SK-N-SH (cell line): ENCODE results near the gene CCDC30. TPM values are rescaled to one million over a fixed set of nuclear protein-coding genes. Genes with fewer than 3 reads are reported as not detected.

Experiments used
- CTCF ChIA-PET: fragments of 300-600, 350-600 bp; formaldehyde crosslinking; extraction: SDS; loops from one replicate; lab custom pipeline; 2021; lab: Yijun Ruan, JAX
- POLR2A ChIA-PET: fragments of 350-600 bp; sonication (Branson Sonifier 250); formaldehyde crosslinking; extraction: SDS; loops from one replicate; lab custom pipeline; 2020; ENCODE audit warnings: antibody characterized with exemption, inconsistent platforms; lab: Yijun Ruan, JAX
- DNase-seq: peaks from one replicate; pipeline ENCODE4 v3.0.0; 2012
- H2AFZ ChIP-seq: fragments of 200-600 bp; sonication (generic); 2 replicates; pipeline ENCODE4 v1.8.1; 2016; ENCODE audit warnings: antibody characterized with exemption, mild to moderate bottlenecking, low read depth
- H3F3A ChIP-seq: fragments of 200-600 bp; sonication (generic); replicated peaks from 2 replicates; pipeline ENCODE3; 2016; ENCODE audit warnings: antibody characterized with exemption, mild to moderate bottlenecking; ENCODE audit not compliant: insufficient read depth
- H3K27ac ChIP-seq, 2 experiments: fragments of 200-500 bp in 1 of 2; fragments of 200-600 bp in 1 of 2; sonication (Bioruptor generic) in 1 of 2; sonication (generic), shearing (Covaris generic) in 1 of 2; 2 replicates each; pipeline versions ENCODE4 v1.5.1 to v1.6.1; 2014 to 2016; ENCODE audit warnings: low read depth in 2 of 2, inconsistent platforms in 1 of 2, low read length in 1 of 2, mild to moderate bottlenecking in 1 of 2, mixed read lengths in 1 of 2
- H3K27me3 ChIP-seq: fragments of 200-600 bp; sonication (generic), shearing (Covaris generic); 2 replicates; pipeline ENCODE4 v1.6.1; 2016; ENCODE audit warnings: mixed run types; ENCODE audit not compliant: insufficient read depth
- H3K36me3 ChIP-seq, 2 experiments: fragments of 200-500 bp in 1 of 2; fragments of 200-600 bp in 1 of 2; sonication (Bioruptor generic) in 1 of 2; sonication (generic) in 1 of 2; replicated peaks in 1 of 2; 2 replicates each; pipeline versions ENCODE3 to v1.5.1; 2014 to 2016; ENCODE audit warnings: low read length in 1 of 2, mild to moderate bottlenecking in 1 of 2; ENCODE audit not compliant: insufficient read depth in 2 of 2, control insufficient read depth in 1 of 2
- H3K4me1 ChIP-seq, 2 experiments: fragments of 200-500 bp in 1 of 2; fragments of 200-600 bp in 1 of 2; sonication (Bioruptor generic) in 1 of 2; sonication (generic), shearing (Covaris generic) in 1 of 2; 2 replicates each; pipeline versions ENCODE4 v1.5.1 to v1.6.1; 2014 to 2016; ENCODE audit warnings: low read depth in 1 of 2, low read length in 1 of 2, mixed run types in 1 of 2; ENCODE audit not compliant: insufficient read depth in 2 of 2, control insufficient read depth in 1 of 2
- H3K4me2 ChIP-seq: fragments of 200-600 bp; sonication (generic), shearing (Covaris generic); 2 replicates; pipeline ENCODE4 v1.6.1; 2017; ENCODE audit warnings: mixed run types
- H3K4me3 ChIP-seq, 2 experiments: fragments of 200-500 bp in 1 of 2; fragments of 200-600 bp in 1 of 2; sonication (Bioruptor generic) in 1 of 2; sonication (generic), shearing (Covaris generic) in 1 of 2; 2 replicates each; pipeline versions ENCODE4 v1.5.1 to v1.8.1; 2014 to 2016; ENCODE audit warnings: low read depth in 2 of 2, inconsistent platforms in 1 of 2, low read length in 1 of 2, mild to moderate bottlenecking in 1 of 2, mixed read lengths in 1 of 2, moderate library complexity in 1 of 2
- H3K79me2 ChIP-seq: fragments of 200-600 bp; sonication (generic); 2 replicates; pipeline ENCODE4 v1.8.1; 2017; ENCODE audit warnings: mild to moderate bottlenecking; ENCODE audit not compliant: insufficient read depth
- H3K9ac ChIP-seq: fragments of 200-600 bp; sonication (generic); 2 replicates; pipeline ENCODE4 v1.6.1; 2017; ENCODE audit warnings: mixed run types
- H3K9me2 ChIP-seq: fragments of 200-600 bp; sonication (generic); 2 replicates; pipeline ENCODE4 v1.6.1; 2017; ENCODE audit warnings: mixed run types
- H3K9me3 ChIP-seq: fragments of 200-600 bp; sonication (generic); 2 replicates; pipeline ENCODE4 v1.6.1; 2017; ENCODE audit warnings: mixed run types, mild to moderate bottlenecking, moderate library complexity
- H4K20me1 ChIP-seq: fragments of 200-600 bp; sonication (generic); 2 replicates; pipeline ENCODE4 v1.6.1; 2017; ENCODE audit warnings: mild to moderate bottlenecking, mixed run types; ENCODE audit not compliant: insufficient read depth
- CHD2 ChIP-seq: fragments of 150-350 bp; IDR thresholded peaks from 2 replicates; pipeline ENCODE4 v1.6.1; 2018; ENCODE audit warnings: low read length; ENCODE audit not compliant: partially characterized antibody
- EZH2phosphoT487 ChIP-seq: fragments of 200-600 bp; sonication (generic); IDR thresholded peaks from 2 replicates; pipeline ENCODE4 v1.6.1; 2017; ENCODE audit warnings: low read depth, mixed run types, mild to moderate bottlenecking, antibody characterized with exemption, moderate library complexity, borderline replicate concordance
- FOSL2 ChIP-seq: IDR thresholded peaks from 2 replicates; pipeline ENCODE4 v1.4.0; 2012; ENCODE audit warnings: low read depth, mild to moderate bottlenecking, moderate library complexity, borderline replicate concordance
- GABPA ChIP-seq: IDR thresholded peaks from 2 replicates; pipeline ENCODE4 v1.4.0; 2012; ENCODE audit warnings: low read depth, mild to moderate bottlenecking
- JUND ChIP-seq: IDR thresholded peaks from 2 replicates; pipeline ENCODE4 v1.4.0; 2012
- MEF2A ChIP-seq: IDR thresholded peaks from 2 replicates; pipeline ENCODE4 v1.4.0; 2012; ENCODE audit warnings: low read depth, borderline replicate concordance
- MXI1 ChIP-seq: IDR thresholded peaks from 2 replicates; pipeline ENCODE4 v1.6.1; 2012; ENCODE audit warnings: mild to moderate bottlenecking, low read depth, low read length, improper control_type of control experiment
- NFIC ChIP-seq: IDR thresholded peaks from 2 replicates; pipeline ENCODE4 v1.4.0; 2012; ENCODE audit warnings: borderline replicate concordance
- RCOR1 ChIP-seq: fragments of 150-350 bp; IDR thresholded peaks from 2 replicates; pipeline ENCODE4 v1.6.1; 2017; ENCODE audit warnings: antibody characterized with exemption, low read length
- TAF1 ChIP-seq: IDR thresholded peaks from 2 replicates; pipeline ENCODE4 v1.6.1; 2012; ENCODE audit warnings: low read depth, mild to moderate bottlenecking, low read length, moderate library complexity, borderline replicate concordance
- TCF12 ChIP-seq: IDR thresholded peaks from 2 replicates; pipeline ENCODE4 v1.4.0; 2012
- TEAD4 ChIP-seq: IDR thresholded peaks from 2 replicates; pipeline ENCODE4 v1.4.0; 2012; ENCODE audit warnings: mild to moderate bottlenecking, borderline replicate concordance; ENCODE audit not compliant: insufficient read depth
- YY1 ChIP-seq: IDR thresholded peaks from 2 replicates; pipeline ENCODE4 v1.4.0; 2012; ENCODE audit warnings: low read depth, mild to moderate bottlenecking
- WGBS: methylation state at CpG from one replicate; pipeline ENCODE4 v1.1.6; 2017; ENCODE audit warnings: low lambda C conversion rate; 5-methylcytosine and 5-hydroxymethylcytosine counted together
- polyA plus RNA-seq, 3 experiments: library from polyadenylated mRNA; depleted of rRNA; stranded (reverse); fragments of >200 nt; gene quantifications; 2 replicates each; pipeline ENCODE4 v1.2.3, GENCODE V29; 2012
- TF ChIP-seq, protein P1 (sequence below): fragments of 200-600 bp; sonication (generic); IDR thresholded peaks from 2 replicates; pipeline ENCODE4 v1.6.1; 2017; ENCODE audit warnings: antibody characterized with exemption, mild to moderate bottlenecking, moderate library complexity
- TF ChIP-seq, protein P2 (sequence below): IDR thresholded peaks from 2 replicates; pipeline ENCODE4 v1.4.0; 2012; ENCODE audit warnings: low read depth, borderline replicate concordance
- TF ChIP-seq, protein P3 (sequence below): IDR thresholded peaks from 2 replicates; pipeline ENCODE4 v1.4.0; 2012; ENCODE audit warnings: low read depth, borderline replicate concordance
- TF ChIP-seq, protein P4 (sequence below): IDR thresholded peaks from 2 replicates; pipeline ENCODE4; 2012

Gene CCDC30
- polyA plus RNA-seq, 1 of the 3 experiments (the other 2 are of a cell fraction): 0.94 TPM

DNA sequence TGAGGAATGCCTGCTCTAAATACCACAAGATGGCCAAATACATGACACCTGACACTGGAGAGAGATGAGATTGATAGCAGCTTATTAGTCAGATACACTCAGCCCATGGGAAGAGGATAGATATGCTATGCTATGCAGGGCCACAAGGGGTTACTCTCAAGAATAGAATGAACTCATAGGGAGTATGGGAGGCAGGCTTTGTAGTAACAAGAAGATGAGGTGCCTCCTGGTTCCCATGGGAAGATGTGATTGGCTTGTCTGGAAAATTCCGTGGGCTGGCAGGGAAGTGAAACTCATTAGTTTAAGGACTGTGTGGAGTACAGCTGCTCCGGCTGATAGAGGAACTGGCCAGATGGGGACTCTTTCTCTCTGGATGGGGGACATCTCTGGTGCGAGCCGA is 16.5 kb downstream of the CCDC30 start:
- no peaks in the 10 kb centered on the region for H3K9me3 ChIP-seq
- no peak for DNase-seq
- H4K20me1 ChIP-seq: no peaks in the 10 kb centered on the region
- no peak overlapping the region for H3K9ac ChIP-seq
- TF ChIP-seq GABPA (no peak), FOSL2 (no peak), TEAD4 (no peak), CHD2 (no peak), JUND (no peak), MXI1 (no peak), EZH2phosphoT487 (no peak), RCOR1 (no peak), NFIC (no peak), TAF1 (no peak), TCF12 (no peak), MEF2A (no peak), YY1 (no peak)
- TF ChIP-seq, protein P1, sequence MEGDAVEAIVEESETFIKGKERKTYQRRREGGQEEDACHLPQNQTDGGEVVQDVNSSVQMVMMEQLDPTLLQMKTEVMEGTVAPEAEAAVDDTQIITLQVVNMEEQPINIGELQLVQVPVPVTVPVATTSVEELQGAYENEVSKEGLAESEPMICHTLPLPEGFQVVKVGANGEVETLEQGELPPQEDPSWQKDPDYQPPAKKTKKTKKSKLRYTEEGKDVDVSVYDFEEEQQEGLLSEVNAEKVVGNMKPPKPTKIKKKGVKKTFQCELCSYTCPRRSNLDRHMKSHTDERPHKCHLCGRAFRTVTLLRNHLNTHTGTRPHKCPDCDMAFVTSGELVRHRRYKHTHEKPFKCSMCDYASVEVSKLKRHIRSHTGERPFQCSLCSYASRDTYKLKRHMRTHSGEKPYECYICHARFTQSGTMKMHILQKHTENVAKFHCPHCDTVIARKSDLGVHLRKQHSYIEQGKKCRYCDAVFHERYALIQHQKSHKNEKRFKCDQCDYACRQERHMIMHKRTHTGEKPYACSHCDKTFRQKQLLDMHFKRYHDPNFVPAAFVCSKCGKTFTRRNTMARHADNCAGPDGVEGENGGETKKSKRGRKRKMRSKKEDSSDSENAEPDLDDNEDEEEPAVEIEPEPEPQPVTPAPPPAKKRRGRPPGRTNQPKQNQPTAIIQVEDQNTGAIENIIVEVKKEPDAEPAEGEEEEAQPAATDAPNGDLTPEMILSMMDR: no peak; the same call in 1 of the 2 replicates
- TF ChIP-seq, protein P2, sequence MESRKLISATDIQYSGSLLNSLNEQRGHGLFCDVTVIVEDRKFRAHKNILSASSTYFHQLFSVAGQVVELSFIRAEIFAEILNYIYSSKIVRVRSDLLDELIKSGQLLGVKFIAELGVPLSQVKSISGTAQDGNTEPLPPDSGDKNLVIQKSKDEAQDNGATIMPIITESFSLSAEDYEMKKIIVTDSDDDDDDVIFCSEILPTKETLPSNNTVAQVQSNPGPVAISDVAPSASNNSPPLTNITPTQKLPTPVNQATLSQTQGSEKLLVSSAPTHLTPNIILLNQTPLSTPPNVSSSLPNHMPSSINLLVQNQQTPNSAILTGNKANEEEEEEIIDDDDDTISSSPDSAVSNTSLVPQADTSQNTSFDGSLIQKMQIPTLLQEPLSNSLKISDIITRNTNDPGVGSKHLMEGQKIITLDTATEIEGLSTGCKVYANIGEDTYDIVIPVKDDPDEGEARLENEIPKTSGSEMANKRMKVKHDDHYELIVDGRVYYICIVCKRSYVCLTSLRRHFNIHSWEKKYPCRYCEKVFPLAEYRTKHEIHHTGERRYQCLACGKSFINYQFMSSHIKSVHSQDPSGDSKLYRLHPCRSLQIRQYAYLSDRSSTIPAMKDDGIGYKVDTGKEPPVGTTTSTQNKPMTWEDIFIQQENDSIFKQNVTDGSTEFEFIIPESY: no peak
- TF ChIP-seq, protein P3, sequence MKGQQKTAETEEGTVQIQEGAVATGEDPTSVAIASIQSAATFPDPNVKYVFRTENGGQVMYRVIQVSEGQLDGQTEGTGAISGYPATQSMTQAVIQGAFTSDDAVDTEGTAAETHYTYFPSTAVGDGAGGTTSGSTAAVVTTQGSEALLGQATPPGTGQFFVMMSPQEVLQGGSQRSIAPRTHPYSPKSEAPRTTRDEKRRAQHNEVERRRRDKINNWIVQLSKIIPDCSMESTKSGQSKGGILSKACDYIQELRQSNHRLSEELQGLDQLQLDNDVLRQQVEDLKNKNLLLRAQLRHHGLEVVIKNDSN: no peak
- TF ChIP-seq, protein P4, sequence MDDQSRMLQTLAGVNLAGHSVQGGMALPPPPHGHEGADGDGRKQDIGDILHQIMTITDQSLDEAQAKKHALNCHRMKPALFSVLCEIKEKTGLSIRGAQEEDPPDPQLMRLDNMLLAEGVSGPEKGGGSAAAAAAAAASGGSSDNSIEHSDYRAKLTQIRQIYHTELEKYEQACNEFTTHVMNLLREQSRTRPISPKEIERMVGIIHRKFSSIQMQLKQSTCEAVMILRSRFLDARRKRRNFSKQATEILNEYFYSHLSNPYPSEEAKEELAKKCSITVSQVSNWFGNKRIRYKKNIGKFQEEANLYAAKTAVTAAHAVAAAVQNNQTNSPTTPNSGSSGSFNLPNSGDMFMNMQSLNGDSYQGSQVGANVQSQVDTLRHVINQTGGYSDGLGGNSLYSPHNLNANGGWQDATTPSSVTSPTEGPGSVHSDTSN: no peak
- POLR2A ChIA-PET: no interaction called here
- no peak overlapping the region for H3K4me2 ChIP-seq
- H3K9me2 ChIP-seq: no peaks in the 10 kb centered on the region
- CTCF ChIA-PET: interaction anchor here (1.2 kb wide), 1 partner anchor 10 kb away, joined by 3 read pairs; no protein-coding TSS in a partner anchor
- no peaks in the 10 kb centered on the region for H3K4me1 ChIP-seq
- peaks cover 0 to 3% of the 10 kb centered on the region in 2 experiments for H3K36me3 ChIP-seq
- WGBS: 66% methylated on average over 4 of the region's 4 CpGs
- H3K27ac ChIP-seq: no peak overlapping the region
- peaks cover 4% of the 10 kb centered on the region for H3F3A ChIP-seq
- H2AFZ ChIP-seq: no peak overlapping the region
- H3K79me2 ChIP-seq: no peaks in the 10 kb centered on the region
- H3K4me3 ChIP-seq: no peak overlapping the region
- H3K27me3 ChIP-seq: no peaks in the 10 kb centered on the region
